GM12878 (cell line): ENCODE data around the gene MSI2. TPM values are rescaled to one million over a fixed set of nuclear protein-coding genes. Genes with fewer than 3 reads are reported as not detected.

Experiments
- BCL11A ChIP-seq: IDR thresholded peaks from 2 replicates; pipeline ENCODE4 v1.6.1; 2011; ENCODE audit warnings: low read depth, low read length
- E2F8 ChIP-seq: fragments of 450-650 bp; IDR thresholded peaks from 2 replicates; pipeline ENCODE4 v1.6.1; 2018; ENCODE audit warnings: mild to moderate bottlenecking, low read depth, moderate library complexity; ENCODE audit not compliant: partially characterized antibody
- EED ChIP-seq: sonication (generic); IDR thresholded peaks from 2 replicates; pipeline ENCODE4 v1.6.1; 2016; ENCODE audit warnings: antibody characterized with exemption, low read depth
- EP300 ChIP-seq, 2 experiments: fragments of 150-350 bp in 1 of 2; IDR thresholded peaks; 2 replicates each; pipeline ENCODE4 v1.6.1; 2011 to 2012; ENCODE audit warnings: low read depth in 2 of 2, low read length in 2 of 2, borderline replicate concordance in 1 of 2, improper control_type of control experiment in 1 of 2, inconsistent platforms in 1 of 2; ENCODE audit not compliant: control insufficient read depth in 1 of 2
- GABPA ChIP-seq: IDR thresholded peaks from 2 replicates; pipeline ENCODE4 v1.6.1; 2014; ENCODE audit warnings: antibody characterized with exemption, low read depth, mild to moderate bottlenecking, inconsistent platforms
- HSF1 ChIP-seq: fragments of 150-350 bp; IDR thresholded peaks from 2 replicates; pipeline ENCODE4 v1.6.1; 2014; ENCODE audit warnings: mild to moderate bottlenecking, low read depth, low read length
- IKZF2 ChIP-seq, 2 experiments: fragments of 450-650 bp; IDR thresholded peaks; 2 replicates each; pipeline ENCODE4 v1.6.1; 2017; ENCODE audit warnings: mild to moderate bottlenecking in 2 of 2, moderate library complexity in 2 of 2
- KAT2A ChIP-seq: conservative IDR thresholded peaks from 2 replicates; pipeline ENCODE4 v1.6.1; 2011; ENCODE audit warnings: low read depth, low read length; ENCODE audit not compliant: control insufficient read depth
- MEF2B ChIP-seq: fragments of 450-650 bp; IDR thresholded peaks from 2 replicates; pipeline ENCODE4 v1.6.1; 2018; ENCODE audit warnings: mild to moderate bottlenecking, moderate library complexity; ENCODE audit not compliant: partially characterized antibody, poor library complexity, severe bottlenecking
- MYB ChIP-seq: fragments of 150-350 bp; IDR thresholded peaks from 2 replicates; pipeline ENCODE4 v1.6.1; 2014; ENCODE audit warnings: mild to moderate bottlenecking, low read depth, low read length, borderline replicate concordance
- NFIC ChIP-seq: IDR thresholded peaks from 2 replicates; pipeline ENCODE4 v1.6.1; 2012; ENCODE audit warnings: low read depth, mild to moderate bottlenecking, inconsistent platforms, low read length, moderate library complexity
- NRF1 ChIP-seq: conservative IDR thresholded peaks from 2 replicates; pipeline ENCODE4 v1.6.1; 2011; ENCODE audit warnings: mild to moderate bottlenecking, low read depth, low read length, improper control_type of control experiment
- PML ChIP-seq: IDR thresholded peaks from 2 replicates; pipeline ENCODE4 v1.6.1; 2012; ENCODE audit warnings: low read length, inconsistent platforms
- RBBP5 ChIP-seq: fragments of 200-600 bp; sonication (generic); conservative IDR thresholded peaks from 2 replicates; pipeline ENCODE4 v1.6.1; 2016
- REST ChIP-seq: IDR thresholded peaks from 2 replicates; pipeline ENCODE4 v1.6.1; 2012; ENCODE audit warnings: mild to moderate bottlenecking, low read depth, low read length
- SIN3A ChIP-seq: IDR thresholded peaks from 2 replicates; pipeline ENCODE4 v1.6.1; 2012; ENCODE audit warnings: low read depth, low read length, improper control_type of control experiment
- STAT1 ChIP-seq: fragments of 450-650 bp; conservative IDR thresholded peaks from 2 replicates; pipeline ENCODE4 v1.6.1; 2014; ENCODE audit warnings: antibody characterized with exemption, mild to moderate bottlenecking
- TARDBP ChIP-seq: IDR thresholded peaks from 2 replicates; pipeline ENCODE4 v1.6.1; 2016; ENCODE audit warnings: borderline replicate concordance
- ZBTB4 ChIP-seq: fragments of 450-650 bp; formaldehyde crosslinking; IDR thresholded peaks from 2 replicates; pipeline ENCODE4 v1.4.0; 2022; ENCODE audit warnings: mild to moderate bottlenecking, moderate library complexity
- polyA plus RNA-seq, 11 experiments: library from polyadenylated mRNA; depleted of rRNA in 4 of 11; unstranded in 6 of 11; stranded (reverse) in 5 of 11; fragments of >200 nt; fragmentation: Nextera tagmentation in 4 of 11; fragmentation: Illumina TruSeq in 1 of 11; extraction: Ambion mirVana in 4 of 11; extraction: Trizol in 1 of 11; gene quantifications; 1 replicate in 1 of 11; 2 replicates in 10 of 11; pipeline versions ENCODE4 v1.2.1 to v1.2.3, GENCODE V29; 2011 to 2016; ENCODE audit warnings: inconsistent platforms in 2 of 11, missing spikeins in 2 of 11, low read depth in 1 of 11
- total RNA-seq, 4 experiments: library from RNA; depleted of rRNA in 3 of 4; stranded (reverse); fragments of >200 nt in 3 of 4; fragmentation: Illumina TruSeq in 1 of 4; extraction: Trizol in 1 of 4; gene quantifications; 2 replicates each; pipeline versions ENCODE4 v1.2.1 to v1.2.3, GENCODE V29; 2013 to 2021

MSI2 gene
- total and polyA plus RNA-seq, 10 of the 15 experiments (the other 5 are each of a cell fraction or from before 2014, with no cell fraction given), result 6.1 to 76.1 (median 42.0) TPM

- TF ChIP-seq REST, result no peak
- TF ChIP-seq KAT2A, result no peak
- no peak for TF ChIP-seq RBBP5
- no peak for TF ChIP-seq PML
- TF ChIP-seq E2F8, result no peak
- peak; percentile 80 for TF ChIP-seq BCL11A
- TF ChIP-seq MEF2B, result peak; percentile 19
- TF ChIP-seq EP300 (IDR thresholded peaks at IDR 0.05; ENCODE audit: borderline replicate concordance in 1 of 2, control insufficient read depth in 1 of 2, low read depth in 2 of 2, low read length in 2 of 2), result peak; percentile 47 to 88; a peak in 3 of 4 replicates
- no peak for TF ChIP-seq GABPA
- peak; percentile 12; the same call in 1 of the 2 replicates for TF ChIP-seq NFIC
- peak; percentile 79 to 90 for TF ChIP-seq IKZF2 (IDR thresholded peaks at IDR 0.05)
- no peak for TF ChIP-seq MYB
- TF ChIP-seq ZBTB4, result no peak
- no peak for TF ChIP-seq HSF1
- no peak for TF ChIP-seq TARDBP
- no peak for TF ChIP-seq NRF1
- TF ChIP-seq EED, result no peak
- no peak for TF ChIP-seq STAT1
- no peak for TF ChIP-seq SIN3A
Measured at GRCh38 chr17:57370037-57370581, 113.8 kb downstream of the MSI2 start (continued).
